HEK293 (cell line): ENCODE measurements around the gene PKP4.

Experiments used
- CTCF ChIP-seq: fragments of 450-650 bp; formaldehyde crosslinking; IDR thresholded peaks from 2 replicates; pipeline ENCODE4 v1.5.1; 2016; ENCODE audit warnings: missing biosample characterization, missing genetic modification characterization
- MZF1 ChIP-seq: fragments of 450-650 bp; formaldehyde crosslinking; IDR thresholded peaks from 2 replicates; pipeline ENCODE4 v1.5.1; 2017; ENCODE audit warnings: missing biosample characterization, missing genetic modification characterization, borderline replicate concordance
- ZNF114 ChIP-seq: fragments of 450-650 bp; formaldehyde crosslinking; IDR thresholded peaks from 2 replicates; pipeline ENCODE4 v1.5.0; 2017; ENCODE audit warnings: missing biosample characterization, missing genetic modification characterization
- ZNF366 ChIP-seq: fragments of 450-650 bp; formaldehyde crosslinking; conservative IDR thresholded peaks from 2 replicates; pipeline ENCODE4 v1.5.1; 2016; ENCODE audit warnings: missing biosample characterization, missing genetic modification characterization
- ZNF660 ChIP-seq: fragments of 450-650 bp; IDR thresholded peaks from 2 replicates; pipeline ENCODE4 v1.5.1; 2018; ENCODE audit warnings: missing biosample characterization, mild to moderate bottlenecking, missing genetic modification characterization
- TF ChIP-seq, protein P1 (sequence below): fragments of 450-650 bp; formaldehyde crosslinking; IDR thresholded peaks from 2 replicates; pipeline ENCODE4 v1.5.1; 2016; ENCODE audit warnings: missing biosample characterization, missing genetic modification characterization

- TF ChIP-seq CTCF (tag by site-specific recombination) (no peak), ZNF366 (tag by site-specific recombination) (no peak), ZNF660 (no peak), MZF1 (tag by site-specific recombination) (no peak), ZNF114 (tag by site-specific recombination) (no peak)
- TF ChIP-seq, protein P1, sequence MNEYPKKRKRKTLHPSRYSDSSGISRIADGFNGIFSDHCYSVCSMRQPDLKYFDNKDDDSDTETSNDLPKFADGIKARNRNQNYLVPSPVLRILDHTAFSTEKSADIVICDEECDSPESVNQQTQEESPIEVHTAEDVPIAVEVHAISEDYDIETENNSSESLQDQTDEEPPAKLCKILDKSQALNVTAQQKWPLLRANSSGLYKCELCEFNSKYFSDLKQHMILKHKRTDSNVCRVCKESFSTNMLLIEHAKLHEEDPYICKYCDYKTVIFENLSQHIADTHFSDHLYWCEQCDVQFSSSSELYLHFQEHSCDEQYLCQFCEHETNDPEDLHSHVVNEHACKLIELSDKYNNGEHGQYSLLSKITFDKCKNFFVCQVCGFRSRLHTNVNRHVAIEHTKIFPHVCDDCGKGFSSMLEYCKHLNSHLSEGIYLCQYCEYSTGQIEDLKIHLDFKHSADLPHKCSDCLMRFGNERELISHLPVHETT (tag by site-specific recombination): no peak
Measured at GRCh38 chr2:158486970-158487325, 30.2 kb downstream of the PKP4 start.
